Mesenchymal stem cell (in vitro differentiated cells and primary cell): Measurements from ENCODE around the gene CD19.
"Not testable (repeated sequence)": the region's sequence is repeated elsewhere in the genome, so short reads cannot be mapped to it uniquely, and the experiment has no call there.

Experiments
- DNase-seq: peaks from one replicate; pipeline ENCODE4 v3.0.0-alpha.2; 2013
- H2AFZ ChIP-seq: one replicate; pipeline ENCODE4 v1.6.1; 2013; ENCODE audit warnings: low read depth, mild to moderate bottlenecking, control low read depth, inconsistent platforms, low read length, moderate library complexity
- H2AK5ac ChIP-seq: 2 replicates; pipeline ENCODE4 v1.6.1; 2013; ENCODE audit warnings: low read length, moderate library complexity, mild to moderate bottlenecking, inconsistent platforms; ENCODE audit not compliant: severe bottlenecking
- H2BK120ac ChIP-seq: one replicate; pipeline ENCODE4 v1.6.1; 2013; ENCODE audit warnings: low read depth, mild to moderate bottlenecking, inconsistent platforms, low read length, moderate library complexity
- H2BK12ac ChIP-seq, 2 experiments: one replicate each; pipeline ENCODE4 v1.6.1; 2013; ENCODE audit warnings: inconsistent platforms in 2 of 2, low read length in 2 of 2, mild to moderate bottlenecking in 2 of 2, moderate library complexity in 2 of 2, control low read depth in 1 of 2
- H2BK15ac ChIP-seq: one replicate; pipeline ENCODE4 v1.6.1; 2013; ENCODE audit warnings: mild to moderate bottlenecking, low read depth, inconsistent platforms; ENCODE audit not compliant: poor library complexity, severe bottlenecking
- H2BK5ac ChIP-seq: 2 replicates; pipeline ENCODE4 v1.6.1; 2013; ENCODE audit warnings: low read depth, mild to moderate bottlenecking, low read length, control low read depth, inconsistent platforms; ENCODE audit not compliant: poor library complexity, severe bottlenecking
- H3K14ac ChIP-seq, 2 experiments: one replicate each; pipeline ENCODE4 v1.6.1; 2013; ENCODE audit warnings: inconsistent platforms in 2 of 2, low read length in 2 of 2, control low read depth in 1 of 2, mild to moderate bottlenecking in 1 of 2, moderate library complexity in 1 of 2
- H3K18ac ChIP-seq, 2 experiments: one replicate each; pipeline ENCODE4 v1.6.1; 2013; ENCODE audit warnings: inconsistent platforms in 2 of 2, low read length in 2 of 2, control low read depth in 1 of 2, low read depth in 1 of 2, mild to moderate bottlenecking in 1 of 2
- H3K23ac ChIP-seq, 2 experiments: one replicate each; pipeline ENCODE4 v1.6.1; 2013; ENCODE audit warnings: inconsistent platforms in 2 of 2, low read length in 2 of 2, mild to moderate bottlenecking in 2 of 2, moderate library complexity in 2 of 2, control low read depth in 1 of 2
- H3K27ac ChIP-seq: 2 replicates; pipeline ENCODE4 v1.5.1; 2013; ENCODE audit warnings: mild to moderate bottlenecking, moderate library complexity, low read length, control low read depth, inconsistent platforms; ENCODE audit not compliant: poor library complexity, severe bottlenecking
- H3K27me3 ChIP-seq, 2 experiments: 2 replicates each; pipeline versions ENCODE4 v1.6.1 to v1.7.0; 2013; ENCODE audit warnings: low read length in 2 of 2, mild to moderate bottlenecking in 2 of 2, moderate library complexity in 2 of 2, control low read depth in 1 of 2, inconsistent platforms in 1 of 2; ENCODE audit not compliant: control insufficient read depth in 1 of 2, insufficient read depth in 1 of 2
- H3K36me3 ChIP-seq, 2 experiments: 2 replicates each; pipeline versions ENCODE4 v1.6.1 to v1.7.0; 2013; ENCODE audit warnings: low read length in 2 of 2, control low read depth in 1 of 2, inconsistent platforms in 1 of 2, low read depth in 1 of 2, mild to moderate bottlenecking in 1 of 2; ENCODE audit not compliant: insufficient read depth in 2 of 2, control insufficient read depth in 1 of 2
- H3K4ac ChIP-seq, 2 experiments: one replicate each; pipeline ENCODE4 v1.6.1; 2013; ENCODE audit warnings: inconsistent platforms in 2 of 2, low read length in 2 of 2, mild to moderate bottlenecking in 2 of 2, moderate library complexity in 2 of 2, control low read depth in 1 of 2, low read depth in 1 of 2
- H3K4me1 ChIP-seq: 2 replicates; pipeline ENCODE4 v1.6.1; 2013; ENCODE audit warnings: low read depth, low read length, control low read depth; ENCODE audit not compliant: control insufficient read depth, insufficient read depth
- H3K4me2 ChIP-seq: 2 replicates; pipeline ENCODE4 v1.6.1; 2013; ENCODE audit warnings: low read length, mild to moderate bottlenecking, inconsistent platforms; ENCODE audit not compliant: poor library complexity, severe bottlenecking
- H3K4me3 ChIP-seq, 2 experiments: 2 replicates each; pipeline versions ENCODE4 v1.5.1 to v1.7.0; 2013; ENCODE audit warnings: low read length in 2 of 2, mild to moderate bottlenecking in 2 of 2, control low read depth in 1 of 2, low read depth in 1 of 2; ENCODE audit not compliant: insufficient read depth in 1 of 2
- H3K79me1 ChIP-seq: replicated peaks from 2 replicates; pipeline ENCODE4 v1.6.1; 2013; ENCODE audit warnings: mild to moderate bottlenecking, control low read depth, low read length, inconsistent platforms; ENCODE audit not compliant: poor library complexity, severe bottlenecking
- H3K9ac ChIP-seq: 2 replicates; pipeline ENCODE4 v1.7.0; 2013; ENCODE audit warnings: mild to moderate bottlenecking, low read length, moderate library complexity
- H3K9me3 ChIP-seq: 2 replicates; pipeline ENCODE4 v1.7.0; 2013; ENCODE audit warnings: mild to moderate bottlenecking, low read length; ENCODE audit not compliant: control insufficient read depth
- H4K8ac ChIP-seq: one replicate; pipeline ENCODE4 v1.6.1; 2013; ENCODE audit warnings: inconsistent platforms, mild to moderate bottlenecking, low read length, moderate library complexity
- H4K91ac ChIP-seq: one replicate; pipeline ENCODE4 v1.6.1; 2013; ENCODE audit warnings: mild to moderate bottlenecking, low read length, inconsistent platforms
- WGBS: methylation state at CpG from one replicate; pipeline ENCODE4 v1.1.7; 2013; ENCODE audit warnings: mixed read lengths; 5-methylcytosine and 5-hydroxymethylcytosine counted together

The CD19 gene

DNA sequence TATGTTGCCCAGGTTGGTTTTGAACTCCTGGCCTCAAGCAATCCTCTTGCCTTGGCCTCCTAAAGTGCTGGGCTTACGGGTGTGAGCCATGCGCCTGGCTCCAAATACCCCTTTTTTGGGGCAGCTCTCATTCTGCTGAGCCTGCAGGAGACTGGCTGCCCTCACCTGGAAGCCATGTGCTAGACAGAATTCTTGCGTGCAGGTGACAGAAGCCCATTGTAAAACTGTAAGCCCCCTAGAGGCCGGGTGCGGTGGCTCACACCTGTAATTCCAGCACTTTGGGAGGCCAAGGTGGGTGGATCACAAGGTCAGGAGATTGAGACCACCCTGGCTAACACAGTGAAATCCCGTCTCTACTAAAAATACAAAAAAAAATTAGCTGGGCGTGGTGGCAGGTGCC lies 48.6 kb downstream of the CD19 start:
- H2BK15ac ChIP-seq, H3K4me2 ChIP-seq, H3K4me1 ChIP-seq, DNase-seq, H4K91ac ChIP-seq, H3K27ac ChIP-seq, H3K27me3 ChIP-seq, H3K18ac ChIP-seq, H3K23ac ChIP-seq, H2AK5ac ChIP-seq, H3K14ac ChIP-seq, H3K9me3 ChIP-seq, H3K9ac ChIP-seq, H3K4me3 ChIP-seq, H4K8ac ChIP-seq, H2BK120ac ChIP-seq, H2BK5ac ChIP-seq, H3K4ac ChIP-seq, H2AFZ ChIP-seq, H2BK12ac ChIP-seq: not testable (repeated sequence)
- Histone ChIP-seq H3K79me1 (peaks cover 46% of the 10 kb centered on the region), H3K36me3 (peaks cover 71 to 72% of the 10 kb centered on the region in 2 experiments)
- 100% methylated on average over 7 of the region's 7 CpGs for WGBS

- H3K4me1 ChIP-seq: no peaks in the 10 kb centered on the region
- H3K9me3 ChIP-seq: peaks cover 3% of the 10 kb centered on the region
- DNase-seq: no peak
- no peak overlapping the region for H3K9ac ChIP-seq
- no peak overlapping the region for H3K4me2 ChIP-seq
- H2BK5ac ChIP-seq: no peak overlapping the region
- H2AK5ac ChIP-seq: no peak overlapping the region
- H2BK12ac ChIP-seq: no peak overlapping the region
- no peaks in the 10 kb centered on the region for H3K27me3 ChIP-seq
- H3K14ac ChIP-seq: no peak overlapping the region
- H2BK120ac ChIP-seq: no peak overlapping the region
- no peak overlapping the region for H3K4ac ChIP-seq
- H4K91ac ChIP-seq: no peak overlapping the region
- no peak overlapping the region for H2BK15ac ChIP-seq
- H3K79me1 ChIP-seq: peaks cover 42% of the 10 kb centered on the region
- 95% methylated on average over 7 of the region's 7 CpGs for WGBS
- no peak overlapping the region for H3K4me3 ChIP-seq
- H4K8ac ChIP-seq: no peak overlapping the region
- no peak overlapping the region for H3K23ac ChIP-seq
- H2AFZ ChIP-seq: no peak overlapping the region
- H3K36me3 ChIP-seq: peaks cover 77 to 78% of the 10 kb centered on the region in 2 experiments
- H3K18ac ChIP-seq: no peak overlapping the region
- no peak overlapping the region for H3K27ac ChIP-seq
These were observed 49.2 kb downstream of the CD19 start for GRCh38 chr16:28980929-28981328.

DNA sequence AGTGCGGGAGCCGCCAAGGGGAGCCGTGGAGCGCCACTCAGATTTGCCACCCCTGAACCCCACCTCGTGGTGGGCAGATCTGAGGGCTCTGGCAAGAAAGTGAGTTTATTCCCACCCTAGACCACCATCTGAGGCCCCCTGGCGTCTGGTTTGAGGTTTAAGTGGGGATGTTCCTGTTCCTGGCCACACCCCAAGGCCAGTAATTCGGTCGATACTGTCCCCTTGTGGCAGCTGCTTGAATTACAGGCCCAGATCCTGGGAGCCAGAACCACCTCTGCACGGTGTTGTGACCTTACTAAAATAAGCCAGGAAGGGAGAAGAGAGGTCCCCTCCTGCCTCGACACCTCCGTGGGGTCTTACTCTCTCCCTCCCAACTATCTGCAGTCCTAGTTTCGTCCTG lies 49.7 kb downstream of the CD19 start:
- H2BK15ac ChIP-seq: no peak overlapping the region
- H3K79me1 ChIP-seq: peaks cover 42% of the 10 kb centered on the region
- no peak overlapping the region for H2BK120ac ChIP-seq
- no peak overlapping the region for H3K4ac ChIP-seq
- no peak overlapping the region for H3K27ac ChIP-seq
- no peak overlapping the region for H2AK5ac ChIP-seq
- H3K4me2 ChIP-seq: no peak overlapping the region
- H2BK12ac ChIP-seq: no peak overlapping the region
- H3K9me3 ChIP-seq: peaks cover 5% of the 10 kb centered on the region
- no peaks in the 10 kb centered on the region for H3K27me3 ChIP-seq
- no peaks in the 10 kb centered on the region for H3K4me1 ChIP-seq
- H3K36me3 ChIP-seq: peaks cover 80 to 83% of the 10 kb centered on the region in 2 experiments
- WGBS: 81% methylated on average over 10 of the region's 12 CpGs
- H3K9ac ChIP-seq: no peak overlapping the region
- H2AFZ ChIP-seq: no peak overlapping the region
- H3K18ac ChIP-seq: no peak overlapping the region
- H3K4me3 ChIP-seq: no peak overlapping the region
- no peak overlapping the region for H4K8ac ChIP-seq
- no peak for DNase-seq
- no peak overlapping the region for H2BK5ac ChIP-seq
- no peak overlapping the region for H3K14ac ChIP-seq
- no peak overlapping the region for H3K23ac ChIP-seq
- H4K91ac ChIP-seq: no peak overlapping the region

DNA sequence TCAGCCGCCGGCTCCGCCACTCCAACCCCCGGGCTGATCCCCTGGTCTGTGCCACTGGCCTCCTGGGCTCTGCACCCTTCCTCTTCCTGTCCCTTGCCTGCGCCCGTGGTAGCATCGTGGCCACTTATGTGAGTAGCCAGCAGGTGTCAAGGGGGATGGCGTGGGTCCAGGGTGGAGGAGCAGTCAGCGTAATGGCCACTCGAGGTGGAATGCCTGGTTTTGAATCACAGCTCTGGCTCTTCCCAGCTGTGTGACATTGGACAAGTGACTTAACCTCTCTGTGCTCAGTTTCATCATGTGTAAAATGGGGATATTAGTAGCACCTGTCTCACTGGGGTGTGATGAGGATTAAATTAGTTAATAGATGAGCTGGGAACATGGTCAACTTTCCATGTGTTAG lies 50.6 kb downstream of the CD19 start:
- no peak overlapping the region for H2BK12ac ChIP-seq
- no peak overlapping the region for H3K18ac ChIP-seq
- no peak overlapping the region for H3K4ac ChIP-seq
- no peak overlapping the region for H3K9ac ChIP-seq
- no peak overlapping the region for H2BK15ac ChIP-seq
- H2AFZ ChIP-seq: no peak overlapping the region
- peaks cover 37% of the 10 kb centered on the region for H3K79me1 ChIP-seq
- 96% methylated on average over 10 of the region's 10 CpGs for WGBS
- H3K14ac ChIP-seq: no peak overlapping the region
- H2AK5ac ChIP-seq: no peak overlapping the region
- no peak overlapping the region for H3K27ac ChIP-seq
- peaks cover 83 to 91% of the 10 kb centered on the region in 2 experiments for H3K36me3 ChIP-seq
- no peak overlapping the region for H3K4me3 ChIP-seq
- H3K9me3 ChIP-seq: peaks cover 12% of the 10 kb centered on the region
- no peak overlapping the region for H3K4me2 ChIP-seq
- H4K8ac ChIP-seq: no peak overlapping the region
- no peak overlapping the region for H2BK120ac ChIP-seq
- no peak overlapping the region for H3K23ac ChIP-seq
- H2BK5ac ChIP-seq: no peak overlapping the region
- peak overlapping the region; percentile 8 for H4K91ac ChIP-seq
- H3K27me3 ChIP-seq: no peaks in the 10 kb centered on the region
- H3K4me1 ChIP-seq: no peaks in the 10 kb centered on the region
- no peak for DNase-seq
